ENCODE measurements around the gene GLS. TPM values are rescaled to one million over a fixed set of nuclear protein-coding genes. Genes with fewer than 3 reads are reported as not detected.

Gene GLS
- total and polyA plus RNA-seq, 2 donors (not counting 3 experiments of a cell fraction or from before 2014, with no cell fraction given) = 49.0 to 183 TPM

- no TSS peak for BruUV-seq (replicated peaks)
- H3K4me1 ChIP-seq (ENCODE audit: control insufficient read depth, extremely low read depth, insufficient read depth, low read length) = peaks cover 56% of the 10 kb centered on the region
- peak; percentile 53 for DNase-seq (ENCODE audit: low read depth, low spot score)
- intact Hi-C loops (cut with micrococcal nuclease) = no loop called here
- peak overlapping the region; percentile 97 for H3K27ac ChIP-seq (ENCODE audit: insufficient read depth, low read depth, low read length)
- H3K9me3 ChIP-seq (replicated peaks; ENCODE audit: control insufficient read depth, insufficient read depth, low read length) = no peaks in the 10 kb centered on the region
- FAIRE-seq = peak; percentile 55
- H2AFZ ChIP-seq (ENCODE audit: low read depth, low read length) = no peak overlapping the region
- CTCF ChIA-PET = interaction anchor here (1.2 kb wide), 1 partner anchor 15 kb away, joined by 4 read pairs; no protein-coding TSS in a partner anchor
- H3K27me3 ChIP-seq (ENCODE audit: control insufficient read depth in 2 of 2, insufficient read depth in 2 of 2, low read length in 2 of 2) = no peaks in the 10 kb centered on the region
- H3K4me2 ChIP-seq (ENCODE audit: insufficient read depth, low read length) = peak overlapping the region; percentile 10
- H4K20me1 ChIP-seq (replicated peaks; ENCODE audit: control insufficient read depth, extremely low read depth, insufficient read depth, low read length) = no peaks in the 10 kb centered on the region
- no peak for TF ChIP-seq MAX (IDR thresholded peaks at IDR 0.05; ENCODE audit: insufficient read depth, insufficient read length)
- no peak for TF ChIP-seq JUN (IDR thresholded peaks at IDR 0.05; ENCODE audit: borderline replicate concordance, insufficient read depth, insufficient read length, low read depth)
- TF ChIP-seq POLR2AphosphoS5 (IDR thresholded peaks at IDR 0.05; ENCODE audit: insufficient read depth, low read depth, low read length) = no peak
- TF ChIP-seq CTCF (IDR thresholded peaks at IDR 0.05; ENCODE audit: extremely low read depth in 1 of 2, insufficient read depth in 1 of 2, low read depth in 1 of 2, low read length in 2 of 2) = no peak
- TF ChIP-seq POLR2A (IDR thresholded peaks at IDR 0.05; ENCODE audit: low read depth, low read length) = no peak
- no peak for TF ChIP-seq EZH2 (IDR thresholded peaks at IDR 0.05; ENCODE audit: borderline replicate concordance, low read depth, low read length, severe bottlenecking)
- TF ChIP-seq MYC (IDR thresholded peaks at IDR 0.05; ENCODE audit: low read depth, low read length) = no peak
- TF ChIP-seq FOS (IDR thresholded peaks at IDR 0.05; ENCODE audit: borderline replicate concordance, insufficient read depth, low read length) = no peak
- no peak for TF ChIP-seq GATA2 (IDR thresholded peaks at IDR 0.05; ENCODE audit: insufficient read depth, insufficient read length, low read depth, low read length)
- H3K9ac ChIP-seq (replicated peaks; ENCODE audit: extremely low read depth, insufficient read depth, low read length) = no peak overlapping the region
- H3K79me2 ChIP-seq (ENCODE audit: control insufficient read depth, insufficient read depth, low read length) = no peaks in the 10 kb centered on the region
- H3K36me3 ChIP-seq (ENCODE audit: control insufficient read depth in 2 of 2, extremely low read depth in 1 of 2, insufficient read depth in 2 of 2, low read length in 2 of 2) = peaks cover 23 to 40% of the 10 kb centered on the region in 2 experiments
- no peak overlapping the region for H3K4me3 ChIP-seq (replicated peaks in 1 of 3; ENCODE audit: insufficient read depth in 1 of 3, low read depth in 1 of 3, low read length in 3 of 3)
- POLR2A ChIA-PET = no interaction called here
- no peaks in the 10 kb centered on the region for H3K9me1 ChIP-seq (replicated peaks; ENCODE audit: control insufficient read depth, extremely low read depth, insufficient read depth, low read length)
- dilution Hi-C loops (cut with MboI; ENCODE audit: extremely low pct_ligation_motif_present, low sequenced_read_pairs) = no loop called here
Measured at GRCh38 chr2:190972213-190972612, 91.6 kb downstream of the GLS start.

All from endothelial cell of umbilical vein (primary cell).